ENCODE results near the gene RPAP3.
A peak's percentile ranks its signal among the peaks of the same experiment; 100 is the strongest.
"Not testable (repeated sequence)": the region's sequence is repeated elsewhere in the genome, so short reads cannot be mapped to it uniquely, and the experiment has no call there.

The RPAP3 gene

DNA sequence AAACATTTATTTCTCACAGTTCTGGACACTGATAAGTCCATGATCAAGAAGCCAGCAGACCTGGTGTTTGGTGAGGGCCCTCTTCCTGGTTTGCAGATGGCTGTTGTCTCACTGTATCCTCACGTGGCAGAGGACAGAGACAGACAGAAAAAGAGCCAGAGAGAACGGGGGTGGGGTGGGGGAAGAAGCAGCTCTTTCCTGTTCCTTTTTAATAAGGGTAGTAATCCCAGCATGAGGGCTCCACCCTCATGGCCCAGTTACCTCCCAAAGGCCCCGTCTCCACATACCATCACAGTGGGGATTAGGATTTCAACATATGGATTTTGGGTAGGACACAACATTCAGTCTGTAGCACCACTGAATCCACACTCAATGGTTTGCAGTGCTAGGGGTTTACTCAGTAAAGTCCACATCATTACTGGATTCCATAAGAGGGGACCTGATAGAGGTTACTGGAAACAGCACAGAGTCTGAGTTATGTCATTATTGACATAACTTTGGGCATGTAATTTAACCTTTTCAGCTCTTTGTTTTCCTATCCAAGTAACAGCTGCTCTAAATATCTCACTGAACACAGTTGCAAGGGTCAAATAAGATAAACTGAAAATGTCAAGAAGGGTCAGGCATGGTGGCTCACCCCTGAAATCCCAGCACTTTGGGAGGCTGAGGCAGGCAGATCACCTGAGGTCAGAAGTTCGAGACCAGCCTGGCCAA is 53.2 kb downstream of the RPAP3 start:
- peak; percentile 70 for DNase-seq

DNA sequence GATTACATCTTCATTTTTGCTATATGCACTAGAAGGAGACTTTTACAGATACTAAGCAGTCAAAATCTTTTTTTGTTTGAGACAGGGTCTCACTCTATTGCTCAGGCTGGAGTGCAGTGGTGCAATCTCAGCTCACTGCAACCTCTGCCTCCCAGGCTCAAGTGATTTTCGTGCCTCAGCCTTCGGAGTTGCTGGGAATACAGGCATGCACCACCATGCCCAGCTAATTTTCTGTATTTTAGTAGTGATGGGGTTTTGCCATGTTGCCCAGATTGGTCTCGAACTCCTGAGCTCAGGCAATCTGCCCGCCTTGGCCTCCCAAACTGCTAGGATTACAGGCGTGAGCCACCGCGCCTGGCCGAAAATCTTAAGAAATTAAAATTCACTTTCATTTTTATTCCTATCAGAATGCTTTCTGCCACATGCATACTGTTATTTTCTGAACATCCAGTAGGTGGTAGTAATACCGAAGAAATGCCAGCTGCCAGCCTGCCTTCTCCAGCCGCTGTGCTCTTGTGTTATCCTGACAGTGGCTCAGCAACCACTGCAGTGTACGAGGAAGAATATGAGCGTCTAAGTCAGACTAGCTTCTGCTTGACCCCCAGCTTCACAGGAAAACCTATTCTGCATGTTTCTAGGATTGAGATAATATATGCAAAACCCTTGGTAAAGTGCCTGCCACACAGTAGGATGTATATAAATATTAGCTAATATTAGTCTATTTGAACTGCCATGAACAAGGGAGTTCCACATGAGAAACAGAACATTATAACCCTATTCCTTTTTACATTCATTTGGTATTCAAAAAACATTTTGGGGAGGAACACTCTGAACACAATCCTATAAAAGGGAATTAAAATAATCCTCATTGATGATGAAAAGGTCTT is 54.2 kb downstream of the RPAP3 start:
- DNase-seq, result peak; percentile 93

DNA sequence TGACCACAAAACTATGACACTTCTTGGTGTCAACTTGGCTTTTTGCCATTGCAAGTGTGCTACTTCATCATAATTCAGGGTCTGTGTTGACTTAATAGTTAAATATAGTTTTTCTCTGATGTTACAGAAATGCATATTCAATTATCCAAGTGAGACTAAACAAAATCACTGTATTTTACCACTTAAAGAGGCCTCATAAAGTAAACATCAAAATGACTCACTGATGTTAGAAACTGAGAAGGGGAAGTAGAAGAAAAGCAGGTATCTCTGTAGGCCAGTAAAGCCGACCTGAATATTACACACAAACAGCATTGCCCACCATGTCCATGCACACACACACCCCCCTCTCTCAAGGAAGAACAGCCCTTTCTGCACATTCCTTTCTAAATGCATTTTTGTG is 55.4 kb downstream of the RPAP3 start:
- no peak for DNase-seq

DNA sequence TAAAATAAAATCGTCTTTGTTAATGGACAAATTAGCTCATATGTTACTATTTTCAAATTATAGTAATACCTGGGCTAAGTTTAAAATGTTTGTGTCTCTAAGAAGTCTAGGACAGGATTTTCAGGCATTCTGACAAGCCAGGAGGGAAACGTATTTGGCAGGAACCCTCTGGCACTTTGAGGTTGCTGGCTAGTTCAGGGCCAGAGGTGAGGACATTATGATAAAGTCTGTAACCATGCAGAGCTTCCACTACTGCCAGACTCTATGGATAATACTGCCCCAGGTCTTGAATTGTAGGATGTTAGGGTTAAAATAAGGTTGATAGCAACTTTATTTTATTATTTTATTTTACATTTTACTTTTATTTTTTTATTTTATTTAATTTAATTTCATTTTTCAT is 56.4 kb downstream of the RPAP3 start:
- no peak for DNase-seq

DNA sequence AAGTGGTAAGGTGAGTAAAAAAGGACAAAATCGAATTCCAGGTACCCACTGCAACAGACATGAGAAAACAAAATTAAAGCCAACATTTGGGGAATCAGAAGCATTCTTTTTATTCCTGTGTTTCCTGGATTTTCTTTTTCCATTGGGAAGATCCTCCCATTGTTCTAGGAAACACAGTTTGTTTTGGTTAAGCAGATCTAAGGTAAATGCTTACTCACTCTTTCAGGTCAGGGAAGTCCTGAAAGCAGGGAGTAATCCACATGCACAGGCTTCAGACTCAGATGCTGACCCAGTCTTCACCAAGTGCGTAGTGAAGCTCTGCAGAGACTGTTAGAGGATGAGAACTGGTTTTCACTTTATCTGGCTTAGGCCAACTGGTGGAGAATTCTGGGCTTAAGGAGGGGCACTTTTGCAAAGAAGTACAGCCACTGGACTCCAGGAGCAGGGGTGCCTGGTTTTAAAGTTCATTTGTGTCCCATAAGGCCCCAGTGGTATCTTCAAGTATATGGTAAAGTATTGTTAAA is 57.7 kb downstream of the RPAP3 start:
- no peak for DNase-seq

DNA sequence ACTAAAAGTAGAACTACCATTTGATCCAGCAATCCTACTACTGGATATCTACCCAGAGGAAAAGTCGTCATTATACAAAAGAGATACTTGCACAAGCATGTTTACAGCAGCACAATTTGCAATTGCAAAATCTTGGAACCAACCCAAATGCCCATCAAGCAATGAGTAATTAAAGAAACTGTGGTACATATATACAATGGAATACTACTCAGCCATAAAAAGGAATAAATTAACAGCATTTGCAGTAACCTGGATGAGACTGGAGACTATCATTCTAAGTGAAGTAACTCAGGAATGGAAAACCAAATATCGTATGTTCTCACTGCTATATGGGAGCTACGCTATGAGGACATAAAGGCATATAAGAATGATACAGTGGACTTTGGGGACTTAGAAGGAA is 63.5 kb downstream of the RPAP3 start:
- DNase-seq, result not testable (repeated sequence)

DNA sequence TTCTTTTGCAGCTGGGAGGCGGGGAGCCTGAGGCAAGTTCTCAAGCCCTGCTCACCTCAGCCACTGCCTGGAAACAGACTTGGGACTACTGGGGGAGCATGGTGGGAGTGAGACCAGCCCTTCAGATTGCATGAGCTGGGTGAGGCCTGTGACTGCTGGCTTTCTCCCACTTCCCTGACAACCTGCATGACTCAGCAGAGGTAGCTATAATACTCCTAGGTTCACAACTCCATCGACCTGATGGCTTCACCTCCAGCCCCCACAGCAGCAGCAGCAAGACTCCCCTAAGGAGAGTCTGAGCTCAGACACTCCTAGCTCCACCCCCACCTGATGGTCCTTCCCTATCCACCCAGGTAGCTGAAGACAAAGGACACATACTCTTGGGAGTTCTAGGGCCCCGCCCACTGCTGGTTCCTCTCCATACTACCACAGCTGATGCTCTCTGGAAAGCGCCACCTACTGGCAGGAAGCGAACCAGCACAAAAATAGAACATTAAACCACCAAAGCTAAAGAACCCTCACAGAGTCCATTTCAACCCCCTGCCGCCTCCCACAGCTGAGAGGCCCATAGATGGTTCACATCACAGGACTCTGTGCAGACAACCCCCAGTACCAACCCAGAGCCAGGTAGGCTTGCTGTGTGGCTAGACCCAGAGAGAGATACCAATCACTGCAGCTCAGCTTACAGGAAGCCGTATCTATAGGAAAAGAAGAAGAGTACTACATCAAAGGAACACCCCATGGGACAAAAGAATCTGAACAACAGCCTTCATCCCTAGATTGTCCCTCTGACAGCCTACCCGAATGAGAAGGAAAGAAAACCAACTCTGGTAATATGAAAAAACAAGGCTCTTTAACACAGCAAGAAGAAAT is 68.7 kb downstream of the RPAP3 start:
- peak; percentile 70 for DNase-seq

DNA sequence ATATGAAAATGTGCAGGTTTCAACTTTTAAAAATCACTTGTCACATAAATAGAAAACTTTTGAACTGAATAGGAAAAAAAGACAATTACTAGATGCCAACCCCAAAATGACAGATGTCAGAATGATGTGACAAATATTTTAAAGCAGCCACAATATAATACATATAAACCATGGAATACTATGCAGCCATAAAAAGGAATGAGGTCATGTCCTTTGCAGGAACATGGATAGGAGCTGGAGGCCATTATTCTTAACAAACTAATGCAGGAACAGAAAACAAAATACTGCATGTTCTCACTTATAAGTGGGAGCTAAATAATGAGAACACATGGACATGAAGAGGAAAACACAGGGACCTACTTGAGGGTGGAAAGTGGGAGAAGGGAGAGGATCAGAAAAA is 70.1 kb downstream of the RPAP3 start:
- DNase-seq, result not testable (repeated sequence)

DNA sequence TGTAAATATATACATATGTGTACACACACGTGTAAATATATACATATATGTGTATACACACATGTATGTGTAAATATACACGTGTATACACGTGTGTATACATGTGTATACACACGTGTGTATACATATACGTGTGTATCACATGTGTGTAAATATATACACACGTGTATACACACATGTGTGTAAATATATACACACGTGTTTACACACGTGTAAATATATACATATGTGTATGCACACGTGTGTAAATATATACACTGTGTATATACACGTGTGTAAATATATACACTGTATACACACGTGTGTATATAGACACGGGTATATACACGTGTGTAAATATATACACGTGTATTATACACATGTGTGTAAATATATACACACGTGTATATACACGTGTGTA is 71.7 kb downstream of the RPAP3 start:
- DNase-seq, result no peak

DNA sequence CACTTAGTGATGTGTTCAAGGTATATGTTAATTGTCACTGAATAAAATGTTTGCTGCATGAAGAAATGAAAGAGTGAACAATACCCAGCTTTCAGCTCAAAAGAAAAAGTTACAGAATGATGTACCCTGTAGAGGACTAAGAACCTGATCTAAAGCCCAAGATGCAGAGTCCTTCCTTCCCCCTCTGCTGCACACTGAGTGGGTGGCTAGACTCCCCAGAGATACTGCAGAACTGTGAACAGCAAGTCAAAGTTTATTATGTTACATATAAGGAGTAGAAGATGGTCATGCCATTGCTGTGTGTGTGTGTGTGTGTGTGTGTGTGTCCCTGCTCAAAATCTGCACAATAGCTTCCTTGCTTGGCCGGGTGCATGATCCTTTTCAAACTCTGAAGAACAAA is 83.9 kb downstream of the RPAP3 start:
- DNase-seq, result no peak

DNA sequence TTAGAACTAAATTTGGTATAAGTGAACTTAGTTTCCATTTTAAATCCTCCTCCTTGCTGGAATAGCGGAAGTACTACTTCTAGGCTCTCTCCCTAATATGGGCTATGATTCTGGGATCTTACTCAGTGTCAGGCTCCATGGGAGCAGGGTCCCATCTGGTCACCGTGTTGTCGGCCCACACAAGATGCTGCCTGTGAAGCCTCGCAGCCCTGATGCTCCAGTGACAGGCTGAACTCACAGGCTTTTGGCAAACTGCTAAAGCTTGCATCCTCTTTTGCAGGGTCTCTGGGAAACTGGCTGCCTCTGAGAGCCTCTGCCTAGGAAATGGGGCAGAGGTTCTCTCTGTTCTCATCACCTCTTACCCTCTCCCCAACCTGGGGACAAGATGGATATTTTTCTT is 88.4 kb downstream of the RPAP3 start:
- DNase-seq, result no peak

DNA sequence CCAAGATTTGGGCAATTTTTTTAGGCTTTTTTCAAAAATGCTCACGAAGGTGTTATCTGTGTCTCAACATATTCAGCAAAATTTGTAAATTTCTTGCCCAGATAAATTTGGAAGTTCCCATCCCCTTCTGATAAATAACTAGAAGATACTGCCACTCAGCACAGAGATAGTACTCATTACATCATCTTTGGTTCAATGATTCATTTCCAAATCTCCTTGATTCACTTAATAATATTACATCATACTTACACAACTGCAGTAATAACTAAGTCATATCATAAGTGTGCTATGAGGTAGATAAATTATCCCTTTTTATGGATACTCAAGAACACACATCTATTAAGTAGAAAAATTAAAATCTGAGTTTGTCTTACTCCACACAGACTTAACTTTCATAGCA is 89.4 kb downstream of the RPAP3 start:
- DNase-seq, result peak; percentile 51

DNA sequence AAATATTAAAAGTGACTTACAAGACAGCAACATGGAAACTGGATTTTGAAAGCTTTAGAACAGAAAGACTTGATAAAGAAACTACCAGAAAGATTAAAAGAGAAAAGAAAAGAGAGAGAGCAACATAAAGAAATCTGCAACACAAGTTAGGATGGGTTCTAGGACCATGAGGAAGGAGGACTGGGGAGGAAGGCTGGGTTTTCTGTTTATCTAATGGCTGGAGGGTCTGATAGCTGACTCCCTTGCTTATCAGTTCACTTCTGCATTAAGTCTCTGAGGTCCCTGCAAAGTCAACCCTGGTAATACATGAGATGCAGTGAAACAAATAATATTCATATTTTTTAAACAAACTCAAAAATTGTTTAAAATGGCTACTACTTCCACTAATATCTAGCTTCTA is 90.1 kb downstream of the RPAP3 start:
- peak; percentile 86 for DNase-seq

DNA sequence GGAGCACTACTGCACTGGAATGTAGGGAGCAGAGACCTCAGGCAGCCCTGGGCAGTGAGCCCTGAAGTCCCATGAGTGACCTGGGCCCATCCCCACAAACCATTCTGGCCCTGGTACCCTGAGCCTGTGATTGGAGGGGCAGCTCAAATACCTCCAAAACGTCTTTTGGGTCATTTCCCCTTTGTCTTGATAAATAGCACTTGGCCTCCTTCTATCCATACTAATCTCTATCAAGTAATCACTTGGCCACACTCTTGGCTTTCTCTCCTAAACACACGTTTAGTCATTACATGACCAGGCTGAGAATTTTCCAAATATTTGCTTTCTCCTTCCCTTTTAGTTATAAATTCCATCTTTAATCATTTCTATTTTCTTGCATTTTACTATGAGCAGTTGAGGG is 91.3 kb downstream of the RPAP3 start:
- DNase-seq, result no peak

DNA sequence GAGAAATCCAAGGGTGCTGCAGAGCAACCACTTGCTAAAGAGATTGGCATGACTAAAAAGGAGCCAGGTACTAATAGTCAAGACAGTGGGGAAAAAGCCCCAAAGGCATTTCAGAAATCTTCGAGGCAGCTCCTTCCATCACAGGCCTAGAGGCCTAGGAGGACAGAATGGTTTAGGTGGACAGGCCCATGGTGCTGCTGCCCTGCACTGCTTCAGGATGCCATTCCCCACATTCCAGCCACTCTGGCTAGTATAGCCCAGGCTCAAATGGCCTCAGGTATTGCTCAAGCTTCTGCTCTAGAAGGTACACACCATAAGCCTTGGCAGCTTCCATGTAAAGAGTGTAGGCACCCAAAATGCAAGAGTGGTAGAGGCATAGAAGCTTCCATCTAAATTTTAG is 92.9 kb downstream of the RPAP3 start:
- peak; percentile 12 for DNase-seq

DNA sequence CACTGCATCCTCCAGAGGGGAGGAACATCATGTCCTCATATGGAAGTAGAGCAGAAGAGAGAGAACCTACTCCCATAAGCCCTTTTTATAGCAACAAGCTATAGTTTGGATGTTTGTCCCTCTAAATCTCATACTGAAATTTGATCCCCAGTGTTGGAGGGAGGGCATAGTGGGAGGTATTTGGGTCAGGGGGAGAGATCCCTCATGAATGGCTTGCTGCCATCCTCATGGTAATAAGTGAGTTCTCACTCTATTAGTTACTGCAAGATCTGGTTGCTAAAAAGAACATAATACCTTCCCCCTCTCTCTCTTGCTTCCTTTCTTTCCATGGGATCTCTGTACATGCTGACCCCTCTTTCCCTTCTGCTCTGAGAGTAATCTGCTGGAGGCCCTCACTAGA is 93.9 kb downstream of the RPAP3 start:
- DNase-seq, result no peak
